SK-N-SH treated with all-trans-retinoic acid at 6 μM for 48 hours (cell line): ENCODE measurements around the gene RMC1.

ENCODE experiments used
- ATAC-seq: fragments of 200-7000 bp; cut with Tn5 transposase; 3 replicates; pipeline ENCODE4 v1.9.1; 2020; ENCODE audit warnings: mild to moderate bottlenecking, moderate library complexity
- ARNTL ChIP-seq: fragments of 450-650 bp; formaldehyde crosslinking; IDR thresholded peaks from 2 replicates; pipeline ENCODE4 v1.5.0; 2020; ENCODE audit warnings: low read depth, mild to moderate bottlenecking, moderate library complexity, borderline replicate concordance
- BACH2 ChIP-seq: fragments of 250-450 bp; sonication (Bioruptor Pico); IDR thresholded peaks from 2 replicates; pipeline ENCODE4 v1.9.0; 2021; ENCODE audit warnings: mild to moderate bottlenecking, borderline replicate concordance
- ESRRG ChIP-seq: fragments of 250-450 bp; sonication (Bioruptor Pico); IDR thresholded peaks from 2 replicates; pipeline ENCODE4 v1.6.1; 2021; ENCODE audit warnings: mild to moderate bottlenecking
- GLIS3 ChIP-seq: fragments of 250-450 bp; sonication (Bioruptor Pico); IDR thresholded peaks from 2 replicates; pipeline ENCODE4 v1.5.0; 2020; ENCODE audit warnings: mild to moderate bottlenecking, moderate library complexity
- OSR1 ChIP-seq: fragments of 250-450 bp; sonication (Bioruptor Pico); IDR thresholded peaks from 2 replicates; pipeline ENCODE4 v1.8.0; 2022; ENCODE audit warnings: moderate library complexity, mild to moderate bottlenecking, inconsistent platforms
- PATZ1 ChIP-seq: fragments of 250-450 bp; sonication (Bioruptor Pico); IDR thresholded peaks from 2 replicates; pipeline ENCODE4 v1.8.0; 2020; ENCODE audit warnings: mild to moderate bottlenecking, moderate library complexity, borderline replicate concordance
- PPARA ChIP-seq: fragments of 250-450 bp; sonication (Bioruptor Pico); IDR thresholded peaks from 2 replicates; pipeline ENCODE4 v1.5.0; 2020; ENCODE audit warnings: mild to moderate bottlenecking, borderline replicate concordance
- RARB ChIP-seq: fragments of 250-450 bp; sonication (Bioruptor Pico); IDR thresholded peaks from 2 replicates; pipeline ENCODE4 v1.8.0; 2021; ENCODE audit warnings: mild to moderate bottlenecking, moderate library complexity
- TCF4 ChIP-seq: fragments of 250-450 bp; sonication (Bioruptor Pico); IDR thresholded peaks from 2 replicates; pipeline ENCODE4 v1.8.0; 2021; ENCODE audit warnings: mild to moderate bottlenecking, moderate library complexity, borderline replicate concordance
- TOX ChIP-seq: fragments of 250-450 bp; sonication (Bioruptor Pico); IDR thresholded peaks from 2 replicates; pipeline ENCODE4 v1.8.0; 2021; ENCODE audit warnings: mild to moderate bottlenecking, moderate library complexity, borderline replicate concordance
- ZC3H10 ChIP-seq: fragments of 250-450 bp; sonication (Bioruptor Pico); IDR thresholded peaks from 2 replicates; pipeline ENCODE4 v1.5.1; 2021; ENCODE audit warnings: mild to moderate bottlenecking, moderate library complexity
- ZFP3 ChIP-seq: fragments of 250-450 bp; sonication (Bioruptor Pico); IDR thresholded peaks from 2 replicates; pipeline ENCODE4 v1.5.0; 2020; ENCODE audit warnings: mild to moderate bottlenecking, moderate library complexity
- ZFP30 ChIP-seq: fragments of 450-650 bp; formaldehyde crosslinking; IDR thresholded peaks from 2 replicates; pipeline ENCODE4 v1.5.0; 2022; ENCODE audit warnings: mild to moderate bottlenecking, moderate library complexity
- ZNF565 ChIP-seq: fragments of 450-650 bp; formaldehyde crosslinking; conservative IDR thresholded peaks from 2 replicates; pipeline ENCODE4 v1.5.0; 2020; ENCODE audit warnings: low read depth, mild to moderate bottlenecking, moderate library complexity
- ZNF70 ChIP-seq: fragments of 450-650 bp; formaldehyde crosslinking; IDR thresholded peaks from 2 replicates; pipeline ENCODE4 v1.5.0; 2020; ENCODE audit warnings: mild to moderate bottlenecking, moderate library complexity
- ZNF8 ChIP-seq: fragments of 450-650 bp; formaldehyde crosslinking; IDR thresholded peaks from 2 replicates; pipeline ENCODE4 v1.5.0; 2020; ENCODE audit warnings: mild to moderate bottlenecking, moderate library complexity
- TF ChIP-seq, protein P1 (sequence below): fragments of 250-450 bp; sonication (Bioruptor Pico); IDR thresholded peaks from 2 replicates; pipeline ENCODE4 v1.8.0; 2021; ENCODE audit warnings: low read depth, mild to moderate bottlenecking, moderate library complexity, borderline replicate concordance
- TF ChIP-seq, protein P2 (sequence below): fragments of 250-450 bp; sonication (Bioruptor Pico); IDR thresholded peaks from 2 replicates; pipeline ENCODE4 v1.5.1; 2020; ENCODE audit warnings: low read depth, mild to moderate bottlenecking, moderate library complexity
- TF ChIP-seq, protein P3 (sequence below): fragments of 250-450 bp; sonication (Bioruptor Pico); IDR thresholded peaks from 2 replicates; pipeline ENCODE4 v1.5.0; 2020; ENCODE audit warnings: mild to moderate bottlenecking, moderate library complexity
- TF ChIP-seq, protein P4 (sequence below): fragments of 250-450 bp; sonication (Bioruptor Pico); IDR thresholded peaks from 2 replicates; pipeline ENCODE4 v1.5.1; 2021; ENCODE audit warnings: mild to moderate bottlenecking, moderate library complexity

The RMC1 gene

GRCh38 chr18:23531912-23532311, 28.6 kb downstream of the RMC1 start:
- no peak for ATAC-seq
- TF ChIP-seq ZFP3 (no peak), GLIS3 (CRISPR knock-in tag) (no peak), ARNTL (CRISPR knock-in tag) (no peak), TCF4 (CRISPR knock-in tag) (no peak)
- TF ChIP-seq, protein P1, sequence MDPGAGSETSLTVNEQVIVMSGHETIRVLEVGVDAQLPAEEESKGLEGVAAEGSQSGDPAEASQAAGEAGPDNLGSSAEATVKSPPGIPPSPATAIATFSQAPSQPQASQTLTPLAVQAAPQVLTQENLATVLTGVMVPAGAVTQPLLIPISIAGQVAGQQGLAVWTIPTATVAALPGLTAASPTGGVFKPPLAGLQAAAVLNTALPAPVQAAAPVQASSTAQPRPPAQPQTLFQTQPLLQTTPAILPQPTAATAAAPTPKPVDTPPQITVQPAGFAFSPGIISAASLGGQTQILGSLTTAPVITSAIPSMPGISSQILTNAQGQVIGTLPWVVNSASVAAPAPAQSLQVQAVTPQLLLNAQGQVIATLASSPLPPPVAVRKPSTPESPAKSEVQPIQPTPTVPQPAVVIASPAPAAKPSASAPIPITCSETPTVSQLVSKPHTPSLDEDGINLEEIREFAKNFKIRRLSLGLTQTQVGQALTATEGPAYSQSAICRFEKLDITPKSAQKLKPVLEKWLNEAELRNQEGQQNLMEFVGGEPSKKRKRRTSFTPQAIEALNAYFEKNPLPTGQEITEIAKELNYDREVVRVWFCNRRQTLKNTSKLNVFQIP = no peak
- TF ChIP-seq, protein P2, sequence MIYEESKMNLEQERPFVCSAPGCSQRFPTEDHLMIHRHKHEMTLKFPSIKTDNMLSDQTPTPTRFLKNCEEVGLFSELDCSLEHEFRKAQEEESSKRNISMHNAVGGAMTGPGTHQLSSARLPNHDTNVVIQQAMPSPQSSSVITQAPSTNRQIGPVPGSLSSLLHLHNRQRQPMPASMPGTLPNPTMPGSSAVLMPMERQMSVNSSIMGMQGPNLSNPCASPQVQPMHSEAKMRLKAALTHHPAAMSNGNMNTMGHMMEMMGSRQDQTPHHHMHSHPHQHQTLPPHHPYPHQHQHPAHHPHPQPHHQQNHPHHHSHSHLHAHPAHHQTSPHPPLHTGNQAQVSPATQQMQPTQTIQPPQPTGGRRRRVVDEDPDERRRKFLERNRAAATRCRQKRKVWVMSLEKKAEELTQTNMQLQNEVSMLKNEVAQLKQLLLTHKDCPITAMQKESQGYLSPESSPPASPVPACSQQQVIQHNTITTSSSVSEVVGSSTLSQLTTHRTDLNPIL (CRISPR knock-in tag) = no peak

DNA sequence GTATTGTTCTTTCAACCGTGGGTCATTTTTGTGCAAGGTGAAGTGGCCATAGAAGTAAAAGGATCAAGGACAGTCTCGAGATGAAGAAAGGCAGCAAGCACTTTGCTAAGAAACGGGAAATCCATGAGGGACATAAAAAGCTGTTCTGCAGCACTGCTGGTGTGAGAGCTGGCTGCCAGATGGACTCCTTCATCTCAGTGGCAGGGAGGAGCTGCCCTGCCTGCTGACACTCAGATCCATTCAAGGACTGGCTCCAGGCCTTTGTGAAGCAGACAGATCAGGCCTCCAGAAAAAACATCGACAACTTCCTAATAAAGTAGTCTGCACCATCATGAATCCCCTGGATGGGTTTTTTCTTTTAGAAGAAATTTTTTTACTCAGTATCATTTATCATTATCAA, 29.5 kb downstream of the RMC1 start:
- ATAC-seq = no peak
- no peak for TF ChIP-seq BACH2
- no peak for TF ChIP-seq RARB (CRISPR knock-in tag)
- TF ChIP-seq PPARA (CRISPR knock-in tag) = no peak
- no peak for TF ChIP-seq ZNF8
- TF ChIP-seq, protein P2 (CRISPR knock-in tag) = no peak
- TF ChIP-seq PATZ1 (CRISPR knock-in tag) = no peak
- no peak for TF ChIP-seq ARNTL (CRISPR knock-in tag)

- ATAC-seq = no peak
- no peak for TF ChIP-seq ZC3H10
- TF ChIP-seq, all 23 proteins: peak for 0
Measured at GRCh38 chr18:23534276-23534675, 31.0 kb downstream of the RMC1 start.

- ATAC-seq = no peak
- TF ChIP-seq ESRRG (CRISPR knock-in tag) = no peak
- TF ChIP-seq TOX (CRISPR knock-in tag) = no peak
- TF ChIP-seq, protein P3, sequence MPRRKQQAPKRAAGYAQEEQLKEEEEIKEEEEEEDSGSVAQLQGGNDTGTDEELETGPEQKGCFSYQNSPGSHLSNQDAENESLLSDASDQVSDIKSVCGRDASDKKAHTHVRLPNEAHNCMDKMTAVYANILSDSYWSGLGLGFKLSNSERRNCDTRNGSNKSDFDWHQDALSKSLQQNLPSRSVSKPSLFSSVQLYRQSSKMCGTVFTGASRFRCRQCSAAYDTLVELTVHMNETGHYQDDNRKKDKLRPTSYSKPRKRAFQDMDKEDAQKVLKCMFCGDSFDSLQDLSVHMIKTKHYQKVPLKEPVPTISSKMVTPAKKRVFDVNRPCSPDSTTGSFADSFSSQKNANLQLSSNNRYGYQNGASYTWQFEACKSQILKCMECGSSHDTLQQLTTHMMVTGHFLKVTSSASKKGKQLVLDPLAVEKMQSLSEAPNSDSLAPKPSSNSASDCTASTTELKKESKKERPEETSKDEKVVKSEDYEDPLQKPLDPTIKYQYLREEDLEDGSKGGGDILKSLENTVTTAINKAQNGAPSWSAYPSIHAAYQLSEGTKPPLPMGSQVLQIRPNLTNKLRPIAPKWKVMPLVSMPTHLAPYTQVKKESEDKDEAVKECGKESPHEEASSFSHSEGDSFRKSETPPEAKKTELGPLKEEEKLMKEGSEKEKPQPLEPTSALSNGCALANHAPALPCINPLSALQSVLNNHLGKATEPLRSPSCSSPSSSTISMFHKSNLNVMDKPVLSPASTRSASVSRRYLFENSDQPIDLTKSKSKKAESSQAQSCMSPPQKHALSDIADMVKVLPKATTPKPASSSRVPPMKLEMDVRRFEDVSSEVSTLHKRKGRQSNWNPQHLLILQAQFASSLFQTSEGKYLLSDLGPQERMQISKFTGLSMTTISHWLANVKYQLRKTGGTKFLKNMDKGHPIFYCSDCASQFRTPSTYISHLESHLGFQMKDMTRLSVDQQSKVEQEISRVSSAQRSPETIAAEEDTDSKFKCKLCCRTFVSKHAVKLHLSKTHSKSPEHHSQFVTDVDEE (CRISPR knock-in tag) = no peak
- no peak for TF ChIP-seq TCF4 (CRISPR knock-in tag)
- no peak for TF ChIP-seq ARNTL (CRISPR knock-in tag)
- no peak for TF ChIP-seq ZNF565 (CRISPR knock-in tag)
- TF ChIP-seq ZNF8 = no peak
- TF ChIP-seq OSR1 (CRISPR knock-in tag) = no peak
- no peak for TF ChIP-seq ZFP30 (CRISPR knock-in tag)
- no peak for TF ChIP-seq ZNF70 (CRISPR knock-in tag)
- TF ChIP-seq, protein P4, sequence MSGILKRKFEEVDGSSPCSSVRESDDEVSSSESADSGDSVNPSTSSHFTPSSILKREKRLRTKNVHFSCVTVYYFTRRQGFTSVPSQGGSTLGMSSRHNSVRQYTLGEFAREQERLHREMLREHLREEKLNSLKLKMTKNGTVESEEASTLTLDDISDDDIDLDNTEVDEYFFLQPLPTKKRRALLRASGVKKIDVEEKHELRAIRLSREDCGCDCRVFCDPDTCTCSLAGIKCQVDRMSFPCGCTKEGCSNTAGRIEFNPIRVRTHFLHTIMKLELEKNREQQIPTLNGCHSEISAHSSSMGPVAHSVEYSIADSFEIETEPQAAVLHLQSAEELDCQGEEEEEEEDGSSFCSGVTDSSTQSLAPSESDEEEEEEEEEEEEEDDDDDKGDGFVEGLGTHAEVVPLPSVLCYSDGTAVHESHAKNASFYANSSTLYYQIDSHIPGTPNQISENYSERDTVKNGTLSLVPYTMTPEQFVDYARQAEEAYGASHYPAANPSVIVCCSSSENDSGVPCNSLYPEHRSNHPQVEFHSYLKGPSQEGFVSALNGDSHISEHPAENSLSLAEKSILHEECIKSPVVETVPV = no peak
- no peak for TF ChIP-seq PPARA (CRISPR knock-in tag)
- no peak for TF ChIP-seq PATZ1 (CRISPR knock-in tag)
- no peak for TF ChIP-seq ZFP3
- no peak for TF ChIP-seq GLIS3 (CRISPR knock-in tag)
- no peak for TF ChIP-seq ZC3H10
Measured at GRCh38 chr18:23536204-23536603, 32.9 kb downstream of the RMC1 start.
